GM19324 (cell line): Measurements from ENCODE around the gene ATXN7.

Experiments
- ATAC-seq: cut with Tn5 transposase; IDR thresholded peaks from one replicate; pipeline ENCODE4 v1.9.1; 2021; ENCODE audit warnings: mild to moderate bottlenecking, moderate library complexity; ENCODE audit not compliant: unreplicated experiment, low FRiP score

ATXN7 gene

GRCh38 chr3:64008487-64009351 lies 145.1 kb downstream of the ATXN7 start:
- ATAC-seq, result no peak

- ATAC-seq, result no peak
Measured at GRCh38 chr3:64009528-64009927, 145.9 kb downstream of the ATXN7 start.

DNA sequence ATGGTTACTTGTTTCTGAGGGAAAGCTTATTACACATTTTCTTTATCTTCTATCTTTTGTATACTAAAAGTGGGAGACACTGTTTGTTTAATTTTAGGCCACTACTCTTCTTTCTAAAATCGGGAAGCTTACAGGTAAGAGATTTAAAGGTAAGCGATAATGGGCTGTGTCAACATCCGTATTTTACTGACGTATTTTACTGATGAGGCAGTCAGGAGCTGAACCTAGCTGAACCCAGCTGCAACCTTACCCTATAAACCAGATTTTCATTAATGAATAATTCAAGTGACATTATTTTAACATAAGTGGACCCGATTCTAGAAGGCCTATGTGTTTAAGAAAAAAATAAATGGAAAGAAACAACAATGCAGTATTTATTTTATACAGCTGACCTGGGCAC lies 146.5 kb downstream of the ATXN7 start:
- no peak for ATAC-seq

DNA sequence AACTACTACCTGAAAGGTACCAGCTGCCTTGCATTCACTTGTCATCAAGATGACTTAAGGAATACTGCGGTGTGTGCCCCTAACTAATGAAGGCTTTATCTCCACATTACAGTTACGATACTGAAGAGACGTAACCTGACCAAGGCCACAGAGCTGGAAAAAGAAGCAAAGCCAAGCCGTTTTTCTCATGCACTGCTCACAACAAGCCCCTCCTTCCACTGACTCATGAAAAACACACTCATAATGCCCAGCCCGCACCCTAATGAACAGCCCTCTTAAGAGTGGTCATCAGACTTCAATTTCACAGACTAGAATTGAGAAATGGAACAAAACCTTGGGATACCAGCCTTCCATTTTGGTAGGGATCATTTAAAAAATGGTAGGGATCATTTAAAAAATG lies 148.0 kb downstream of the ATXN7 start:
- ATAC-seq, result no peak

- no peak for ATAC-seq
Measured at GRCh38 chr3:64016941-64017620, 153.4 kb downstream of the ATXN7 start.

- no peak for ATAC-seq
Measured at GRCh38 chr3:64019271-64019670, 155.6 kb downstream of the ATXN7 start.

DNA sequence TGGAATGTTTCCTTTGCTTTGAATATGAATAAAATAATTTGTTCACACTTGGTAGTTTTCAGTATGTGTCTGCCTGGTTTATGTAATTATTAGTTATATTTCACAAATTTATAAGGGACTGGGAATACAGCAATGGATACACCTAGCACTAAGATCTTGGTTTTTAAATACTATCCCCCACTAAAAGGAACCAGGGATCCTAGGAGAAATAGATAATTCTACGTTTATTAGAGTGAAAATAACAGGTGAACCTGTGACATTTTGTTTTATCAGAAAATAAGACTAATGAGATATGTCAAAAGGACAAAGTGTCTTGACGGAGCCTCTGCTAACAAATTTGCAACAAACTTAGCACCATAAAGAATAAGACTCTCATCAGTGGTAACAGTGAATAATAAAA lies 156.2 kb downstream of the ATXN7 start:
- no peak for ATAC-seq

DNA sequence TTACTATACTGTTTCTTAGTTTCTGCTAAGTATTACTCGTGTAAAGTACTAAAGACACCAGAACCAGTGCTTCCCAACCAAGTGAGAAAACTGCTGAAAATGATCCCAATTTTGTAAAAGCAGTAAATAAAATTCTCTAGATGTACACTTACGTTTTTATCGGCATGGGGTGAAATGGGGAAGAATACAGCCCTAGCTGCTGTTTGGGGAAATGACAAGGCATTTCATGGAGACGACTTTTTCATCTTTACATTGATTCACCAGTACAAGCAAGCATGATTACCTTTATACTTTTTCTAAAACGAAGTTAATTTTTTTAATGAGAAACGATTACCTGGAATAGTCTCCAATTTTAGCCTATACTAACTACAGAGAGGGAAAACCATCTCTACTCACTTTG lies 158.3 kb downstream of the ATXN7 start:
- no peak for ATAC-seq

DNA sequence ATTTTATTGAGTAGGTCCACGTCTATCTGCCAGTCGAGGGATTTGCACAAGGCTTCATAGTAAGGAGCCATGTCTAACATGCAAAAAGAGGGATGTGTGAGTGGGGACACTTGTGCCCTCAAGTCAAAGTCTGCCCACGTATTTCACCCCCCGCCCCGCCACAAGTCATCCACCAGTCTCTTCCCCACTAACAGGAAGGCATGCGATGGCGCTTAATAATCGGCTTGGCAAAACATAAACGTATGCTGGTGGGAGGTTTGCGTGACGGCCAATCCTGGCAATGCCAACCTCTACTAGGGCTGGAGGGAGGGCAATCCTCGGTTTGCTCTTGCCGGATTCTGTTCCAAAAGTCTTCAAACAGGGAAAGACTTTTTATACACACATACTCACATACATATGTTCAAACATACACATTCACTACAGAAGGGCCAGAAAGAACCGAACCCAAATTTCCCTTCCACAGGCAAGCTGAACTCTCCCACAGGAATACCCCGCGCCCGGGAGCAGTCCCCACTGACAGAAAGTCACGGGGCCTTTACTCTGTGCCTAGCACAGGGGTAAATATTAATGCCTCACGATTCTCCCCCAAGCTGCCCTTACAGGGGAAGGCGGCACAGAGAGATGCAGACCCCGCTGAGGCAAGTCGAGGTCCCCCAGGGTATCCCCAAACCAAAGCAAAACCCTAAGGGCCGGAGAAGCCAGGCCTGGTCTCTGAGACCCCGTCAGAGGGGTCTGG lies 159.0 kb downstream of the ATXN7 start:
- ATAC-seq, result no peak

GRCh38 chr3:64023187-64023860 lies 159.7 kb downstream of the ATXN7 start, which contains the start of gene PSMD6:
Gene PSMD6 (minus strand): TSS chr3:64023494. CDS start chr3:64023419, 75 bp downstream.
- ATAC-seq, result peak; percentile 98

GRCh38 chr3:64023861-64024223 lies 160.2 kb downstream of the ATXN7 start:
- no peak for ATAC-seq

DNA sequence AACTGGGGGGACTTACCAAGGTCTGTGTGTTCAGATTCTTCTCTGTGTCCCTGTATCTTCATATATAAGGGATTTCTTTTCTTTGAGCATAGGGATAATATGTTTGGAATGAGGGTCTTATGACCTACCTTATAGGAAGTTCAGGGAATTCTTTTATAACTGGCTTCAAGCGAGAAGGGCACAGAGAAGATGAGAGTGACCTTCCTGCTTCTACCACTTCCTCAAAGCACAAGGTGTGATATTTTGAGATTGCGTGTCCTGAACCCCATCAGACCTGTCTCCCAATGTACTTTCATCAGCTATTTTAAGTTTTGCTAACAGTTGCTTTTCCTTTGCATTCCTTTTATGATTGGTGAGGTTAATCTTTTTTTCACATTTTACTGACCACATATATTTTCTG lies 162.7 kb downstream of the ATXN7 start:
- ATAC-seq, result no peak

GRCh38 chr3:64027658-64028057 lies 164.0 kb downstream of the ATXN7 start:
- ATAC-seq, result no peak

GRCh38 chr3:64028754-64029153 lies 165.1 kb downstream of the ATXN7 start:
- no peak for ATAC-seq

GRCh38 chr3:64029287-64029686 lies 165.6 kb downstream of the ATXN7 start:
- ATAC-seq, result no peak

DNA sequence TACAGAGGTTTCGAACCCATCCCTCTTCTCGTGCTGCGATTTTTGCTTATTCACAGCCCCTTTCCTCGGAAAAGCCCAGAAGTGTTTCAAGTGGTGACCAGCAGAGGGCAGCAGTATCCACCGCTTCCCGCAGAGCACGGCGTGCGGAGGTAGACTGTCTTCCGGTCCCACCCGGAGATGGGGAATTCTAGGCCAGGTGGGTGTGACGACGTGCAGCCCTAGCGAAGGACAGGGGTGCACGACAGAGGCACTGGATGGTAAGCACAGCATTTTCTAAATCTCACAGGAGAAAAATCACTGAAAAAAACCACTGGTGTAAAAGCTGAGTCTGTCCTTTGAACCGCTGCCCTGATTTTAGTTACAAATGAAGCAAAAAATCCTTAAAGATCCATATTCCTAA lies 167.1 kb downstream of the ATXN7 start:
- peak; percentile 89 for ATAC-seq

DNA sequence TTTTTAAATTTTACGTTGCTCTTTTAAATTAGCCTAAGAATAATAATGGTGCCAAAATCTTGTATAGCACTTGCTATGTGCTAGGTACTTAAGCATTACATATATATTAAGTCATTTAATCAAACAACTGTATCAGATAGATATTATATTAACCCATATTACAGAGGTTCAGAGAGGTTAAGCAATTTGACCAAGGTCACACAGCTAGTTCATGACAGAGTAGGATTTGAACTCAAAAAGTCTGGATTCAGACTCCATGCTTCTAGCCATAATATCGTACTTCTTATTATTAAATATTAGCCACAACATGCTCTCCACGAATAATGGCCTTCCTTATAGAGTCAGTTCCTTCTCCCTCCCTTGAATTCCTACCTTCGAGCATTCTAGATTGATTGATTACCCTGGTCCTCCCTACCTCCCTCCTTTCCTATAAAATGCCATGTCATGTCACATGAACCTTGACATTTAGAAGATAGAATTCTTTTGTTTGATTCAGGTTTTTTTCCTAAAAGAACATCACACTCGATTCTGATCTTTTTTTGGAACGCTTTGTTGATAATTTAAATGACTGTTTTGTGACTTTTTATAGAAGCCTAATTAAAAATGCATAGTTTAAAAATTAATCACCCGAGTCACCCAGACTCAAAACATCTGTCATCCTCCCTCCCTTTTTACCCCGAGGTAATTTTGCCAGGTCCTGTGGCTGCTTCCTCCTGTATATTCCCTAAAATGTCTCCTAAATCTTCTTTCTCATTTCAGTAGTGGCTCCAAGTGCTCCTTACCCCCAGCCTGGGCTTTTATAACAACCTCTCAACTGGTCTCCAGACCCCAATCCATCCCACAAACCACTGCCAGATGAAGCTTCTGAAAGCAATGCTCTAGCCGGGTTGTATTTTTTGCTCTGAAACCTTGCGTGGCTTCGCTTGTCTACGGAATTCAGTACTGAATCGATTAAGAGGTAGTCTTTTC lies 168.2 kb downstream of the ATXN7 start:
- no peak for ATAC-seq

DNA sequence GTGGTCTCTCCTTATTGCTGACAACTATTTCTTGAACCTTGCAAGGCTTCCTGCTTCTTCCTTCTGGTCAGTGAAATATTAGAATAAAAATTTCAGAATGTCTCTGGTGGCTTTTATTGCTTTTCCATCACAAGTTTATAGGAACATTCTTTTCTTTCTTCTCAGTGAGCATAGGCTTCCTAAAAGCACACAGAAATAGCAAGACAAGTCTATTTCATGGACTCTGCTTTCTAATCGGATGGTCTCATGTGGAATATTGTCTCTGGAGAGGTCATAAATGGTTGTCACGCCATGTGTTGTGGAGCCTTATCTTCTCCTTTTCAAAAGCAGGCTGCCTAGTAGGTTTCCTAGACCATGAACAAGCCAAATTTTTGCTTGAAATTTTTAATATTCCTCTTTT lies 169.4 kb downstream of the ATXN7 start:
- ATAC-seq, result no peak

- no peak for ATAC-seq
Measured at GRCh38 chr3:64037084-64037483, 173.4 kb downstream of the ATXN7 start.
